Activated CD8-positive, alpha-beta T cell treated with anti-CD3 and anti-CD28 coated beads for 36 hours (primary cell): ENCODE measurements around the gene SUV39H2. TPM values are rescaled to one million over a fixed set of nuclear protein-coding genes. Genes with fewer than 3 reads are reported as not detected.

Source experiments
- ATAC-seq: fragments of 200-7000 bp; cut with Tn5 transposase; one replicate; pipeline ENCODE4 v1.10.0; 2021; ENCODE audit warnings: mild to moderate bottlenecking, moderate library complexity
- CTCF ChIA-PET: fragments of 350-600 bp; sonication (Branson Sonifier 250); formaldehyde crosslinking; loops from one replicate; lab custom pipeline; 2021; ENCODE audit warnings: antibody characterized with exemption; lab: Charles Lee
- POLR2A ChIA-PET: fragments of 350-600 bp; sonication (Branson Sonifier 250); formaldehyde crosslinking; loops from one replicate; lab custom pipeline; 2021; ENCODE audit warnings: antibody characterized with exemption; lab: Charles Lee
- DNase-seq: peaks from one replicate; pipeline ENCODE4 v3.0.0-alpha.2; 2020
- H3K27ac Mint-ChIP-seq: one replicate; pipeline ENCODE4 v1.8.0; 2021; ENCODE audit warnings: mild to moderate bottlenecking, mixed read lengths
- H3K27me3 Mint-ChIP-seq: one replicate; pipeline ENCODE4 v1.8.0; 2021; ENCODE audit warnings: mixed read lengths
- H3K36me3 Mint-ChIP-seq: one replicate; pipeline ENCODE4 v1.8.0; 2021; ENCODE audit warnings: low read depth, mixed read lengths
- H3K4me1 Mint-ChIP-seq: one replicate; pipeline ENCODE4 v1.8.0; 2021; ENCODE audit warnings: low read depth, mixed read lengths
- H3K4me3 Mint-ChIP-seq: one replicate; pipeline ENCODE4 v1.8.0; 2021; ENCODE audit warnings: mild to moderate bottlenecking, moderate library complexity, mixed read lengths
- H3K9me3 Mint-ChIP-seq: one replicate; pipeline ENCODE4 v1.8.0; 2021; ENCODE audit warnings: mixed read lengths
- intact Hi-C: fragments of 100-400 bp; cut with micrococcal nuclease; formaldehyde crosslinking; loops from one replicate; pipeline ENCODE4 v1.10.0; 2022
- total RNA-seq, 2 experiments: library from RNA; stranded (reverse); gene quantifications; one replicate each; pipeline ENCODE4 v1.2.3, GENCODE V29; 2021
- TF ChIP-seq, protein P1 (sequence below): fragments of 200-600 bp; IDR thresholded peaks from one replicate; pipeline ENCODE4 v1.8.0; 2022; ENCODE audit warnings: antibody characterized with exemption, mild to moderate bottlenecking

SUV39H2 gene
- total RNA-seq, 2 experiments from 2014 or later, result 40.9 to 45.8 TPM

DNA sequence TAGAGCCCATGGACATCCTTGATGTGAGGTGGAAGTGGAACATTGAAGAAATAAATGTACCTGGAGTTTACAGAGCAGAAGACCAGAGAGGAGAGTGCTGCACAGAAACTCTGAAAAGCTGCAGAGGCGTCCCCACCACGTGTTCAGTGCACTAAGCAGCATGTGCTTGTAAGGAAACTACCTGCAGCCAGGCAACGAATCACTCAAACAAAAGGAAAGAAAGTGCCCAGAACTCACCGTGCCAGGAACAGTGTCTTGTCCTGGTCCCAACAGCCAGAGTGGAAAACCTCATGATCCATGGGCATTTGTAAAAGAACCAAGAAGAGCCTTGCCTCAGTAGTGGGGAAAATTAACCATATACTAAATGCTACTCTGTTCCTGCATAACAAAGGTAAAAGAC is 32.3 kb downstream of the SUV39H2 start:
- CTCF ChIA-PET, result interaction anchor here (1.7 kb wide), 1 partner anchor 8 kb away, joined by 4 read pairs; no protein-coding TSS in a partner anchor
- TF ChIP-seq, protein P1, sequence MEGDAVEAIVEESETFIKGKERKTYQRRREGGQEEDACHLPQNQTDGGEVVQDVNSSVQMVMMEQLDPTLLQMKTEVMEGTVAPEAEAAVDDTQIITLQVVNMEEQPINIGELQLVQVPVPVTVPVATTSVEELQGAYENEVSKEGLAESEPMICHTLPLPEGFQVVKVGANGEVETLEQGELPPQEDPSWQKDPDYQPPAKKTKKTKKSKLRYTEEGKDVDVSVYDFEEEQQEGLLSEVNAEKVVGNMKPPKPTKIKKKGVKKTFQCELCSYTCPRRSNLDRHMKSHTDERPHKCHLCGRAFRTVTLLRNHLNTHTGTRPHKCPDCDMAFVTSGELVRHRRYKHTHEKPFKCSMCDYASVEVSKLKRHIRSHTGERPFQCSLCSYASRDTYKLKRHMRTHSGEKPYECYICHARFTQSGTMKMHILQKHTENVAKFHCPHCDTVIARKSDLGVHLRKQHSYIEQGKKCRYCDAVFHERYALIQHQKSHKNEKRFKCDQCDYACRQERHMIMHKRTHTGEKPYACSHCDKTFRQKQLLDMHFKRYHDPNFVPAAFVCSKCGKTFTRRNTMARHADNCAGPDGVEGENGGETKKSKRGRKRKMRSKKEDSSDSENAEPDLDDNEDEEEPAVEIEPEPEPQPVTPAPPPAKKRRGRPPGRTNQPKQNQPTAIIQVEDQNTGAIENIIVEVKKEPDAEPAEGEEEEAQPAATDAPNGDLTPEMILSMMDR, result no peak
- H3K9me3 Mint-ChIP-seq, result peaks cover 11% of the 10 kb centered on the region
- peaks cover 84% of the 10 kb centered on the region for H3K36me3 Mint-ChIP-seq
- no peak for ATAC-seq
- peaks cover 16% of the 10 kb centered on the region for H3K4me1 Mint-ChIP-seq
- intact Hi-C loops, result no loop called here
- H3K4me3 Mint-ChIP-seq, result no peak overlapping the region
- no peak overlapping the region for H3K27ac Mint-ChIP-seq
- POLR2A ChIA-PET, result no interaction called here
- no peak for DNase-seq
- H3K27me3 Mint-ChIP-seq, result no peaks in the 10 kb centered on the region

DNA sequence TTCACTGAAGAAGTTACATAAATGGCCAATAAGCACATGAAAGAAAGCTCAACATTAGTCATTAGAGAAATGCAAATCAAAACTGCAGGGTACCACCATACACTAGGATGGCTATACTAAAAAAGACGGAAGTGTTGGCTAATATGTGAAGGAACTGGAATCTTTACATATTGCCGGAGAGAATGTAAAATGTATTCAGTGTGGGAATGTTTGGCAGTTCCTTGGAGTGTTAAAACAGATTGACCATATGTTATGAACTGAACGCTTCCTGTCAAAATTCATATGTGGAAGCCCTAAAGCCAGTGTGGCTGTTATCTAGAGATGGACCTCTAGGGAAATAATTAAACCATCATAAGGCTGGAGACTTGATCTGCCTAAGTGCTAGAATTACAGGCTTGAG is 33.1 kb downstream of the SUV39H2 start:
- peaks cover 15% of the 10 kb centered on the region for H3K4me1 Mint-ChIP-seq
- no peak overlapping the region for H3K4me3 Mint-ChIP-seq
- intact Hi-C loops, result no loop called here
- POLR2A ChIA-PET, result no interaction called here
- H3K27ac Mint-ChIP-seq, result no peak overlapping the region
- ATAC-seq, result no peak
- no peak for DNase-seq
- peaks cover 87% of the 10 kb centered on the region for H3K36me3 Mint-ChIP-seq
- peaks cover 14% of the 10 kb centered on the region for H3K9me3 Mint-ChIP-seq
- H3K27me3 Mint-ChIP-seq, result no peaks in the 10 kb centered on the region
- CTCF ChIA-PET, result interaction anchor here (1.7 kb wide), 1 partner anchor 9 kb away, joined by 4 read pairs; no protein-coding TSS in a partner anchor
- TF ChIP-seq, protein P1, result no peak

DNA sequence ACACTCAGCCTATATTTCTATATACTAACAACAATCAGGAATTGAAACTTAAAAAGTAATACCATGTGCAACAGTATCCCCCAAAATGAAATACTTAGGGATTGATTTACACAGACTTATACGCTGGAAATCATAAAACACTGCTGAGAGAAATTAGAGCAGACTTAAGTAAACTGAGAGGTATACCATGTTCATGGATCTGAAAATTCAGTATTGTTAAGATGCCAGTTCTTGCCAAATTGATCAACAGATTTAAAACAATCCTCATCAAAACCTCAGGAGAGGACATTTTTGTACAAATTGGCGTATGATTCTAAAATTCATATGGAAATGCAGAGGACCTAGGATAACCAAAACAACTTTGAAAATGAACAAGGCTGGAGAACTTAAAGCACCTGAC is 37.9 kb downstream of the SUV39H2 start:
- ATAC-seq, result no peak
- intact Hi-C loops, result no loop called here
- no peak overlapping the region for H3K4me3 Mint-ChIP-seq
- H3K4me1 Mint-ChIP-seq, result peaks cover 11% of the 10 kb centered on the region
- DNase-seq, result no peak
- H3K27me3 Mint-ChIP-seq, result no peaks in the 10 kb centered on the region
- peaks cover 88% of the 10 kb centered on the region for H3K36me3 Mint-ChIP-seq
- ChIA-PET POLR2A (no interaction called here), CTCF (no interaction called here)
- TF ChIP-seq, protein P1, result no peak
- no peak overlapping the region for H3K27ac Mint-ChIP-seq
- peaks cover 11% of the 10 kb centered on the region for H3K9me3 Mint-ChIP-seq

DNA sequence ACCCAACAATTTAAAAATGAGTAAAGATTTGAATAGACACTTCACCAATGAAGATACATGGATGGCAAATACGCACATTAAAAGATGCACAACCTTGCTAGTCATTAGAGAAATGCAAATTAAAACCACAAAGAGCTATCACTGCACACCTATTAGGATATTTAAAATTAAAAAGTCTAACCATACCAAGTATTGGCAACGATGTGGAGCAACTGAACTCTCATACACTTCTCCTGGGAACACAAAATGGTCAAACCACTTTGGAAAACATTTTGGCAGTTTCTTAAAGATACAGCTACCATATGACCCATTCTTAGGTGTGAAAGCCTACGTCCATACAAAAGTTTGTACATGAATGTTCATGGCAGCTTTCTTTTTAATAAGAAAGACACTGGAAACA is 39.2 kb downstream of the SUV39H2 start:
- peaks cover 11% of the 10 kb centered on the region for H3K9me3 Mint-ChIP-seq
- intact Hi-C loops, result no loop called here
- DNase-seq, result no peak
- CTCF ChIA-PET, result interaction anchor here (1.4 kb wide), 1 partner anchor 13 kb away, joined by 4 read pairs; no protein-coding TSS in a partner anchor
- H3K36me3 Mint-ChIP-seq, result peaks cover 88% of the 10 kb centered on the region
- POLR2A ChIA-PET, result no interaction called here
- H3K27me3 Mint-ChIP-seq, result no peaks in the 10 kb centered on the region
- H3K4me3 Mint-ChIP-seq, result no peak overlapping the region
- peaks cover 11% of the 10 kb centered on the region for H3K4me1 Mint-ChIP-seq
- TF ChIP-seq, protein P1, result no peak
- no peak overlapping the region for H3K27ac Mint-ChIP-seq
- ATAC-seq, result no peak

DNA sequence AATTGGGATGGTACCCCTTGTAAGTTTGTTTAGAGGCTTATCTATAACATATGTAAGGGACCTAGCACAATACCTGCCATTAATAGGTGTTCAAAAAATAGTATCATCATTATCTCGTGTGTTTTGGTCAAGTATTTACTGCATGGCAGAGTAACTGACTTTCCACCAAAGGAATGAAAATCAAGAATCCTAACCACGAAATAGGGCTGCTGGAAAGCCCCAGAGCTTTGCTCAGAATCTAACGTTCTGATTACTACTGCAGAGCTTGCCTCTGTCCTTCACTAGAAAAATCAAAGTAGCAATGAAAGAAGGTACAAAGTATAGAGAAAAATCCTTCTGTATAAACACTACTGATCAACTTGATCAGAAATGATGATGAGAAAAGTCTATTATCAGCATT is 40.3 kb downstream of the SUV39H2 start:
- ChIA-PET CTCF (interaction anchor here (0.5 to 1.7 kb wide), 3 partner anchors 14 to 421 kb away, joined by 3 to 6 read pairs (median 3); no protein-coding TSS in a partner anchor), POLR2A (no interaction called here)
- intact Hi-C loops, result no loop called here
- peaks cover 90% of the 10 kb centered on the region for H3K36me3 Mint-ChIP-seq
- DNase-seq, result no peak
- H3K4me1 Mint-ChIP-seq, result peaks cover 11% of the 10 kb centered on the region
- H3K9me3 Mint-ChIP-seq, result peaks cover 11% of the 10 kb centered on the region
- H3K4me3 Mint-ChIP-seq, result no peak overlapping the region
- ATAC-seq, result no peak
- TF ChIP-seq, protein P1, result no peak
- H3K27ac Mint-ChIP-seq, result no peak overlapping the region
- no peaks in the 10 kb centered on the region for H3K27me3 Mint-ChIP-seq
